HFFc6 (cell line): ENCODE measurements around the gene AGPAT4. TPM values are rescaled to one million over a fixed set of nuclear protein-coding genes. Genes with fewer than 3 reads are reported as not detected.
A peak's percentile ranks its signal among the peaks of the same experiment; 100 is the strongest.

Source experiments
- DNase-seq: peaks from one replicate; pipeline ENCODE4 v3.0.0-alpha.2; 2018
- H3K27ac Mint-ChIP-seq: 2 replicates; pipeline ENCODE4 v1.8.0; 2020; ENCODE audit warnings: mild to moderate bottlenecking, mixed read lengths
- H3K27me3 Mint-ChIP-seq: 2 replicates; pipeline ENCODE4 v1.8.0; 2021; ENCODE audit warnings: mild to moderate bottlenecking, moderate library complexity, mixed read lengths; ENCODE audit not compliant: insufficient read depth
- H3K36me3 Mint-ChIP-seq: 2 replicates; pipeline ENCODE4 v1.8.0; 2021; ENCODE audit warnings: low read depth, mixed read lengths
- H3K4me1 Mint-ChIP-seq: 2 replicates; pipeline ENCODE4 v1.8.0; 2020; ENCODE audit warnings: low read depth, mixed read lengths
- H3K4me3 Mint-ChIP-seq: 2 replicates; pipeline ENCODE4 v1.8.0; 2020; ENCODE audit warnings: mild to moderate bottlenecking, moderate library complexity, mixed read lengths
- H3K9me3 Mint-ChIP-seq: 2 replicates; pipeline ENCODE4 v1.8.0; 2020; ENCODE audit warnings: mild to moderate bottlenecking, mixed read lengths
- total RNA-seq, 6 experiments: library from RNA; stranded (reverse); fragmentation: NEBNext Ultra II Directional; extraction: Animal tissue kit (Norgen Biotek cat#: 25700); gene quantifications; 2 replicates in 1 of 6; 3 replicates in 5 of 6; pipeline ENCODE4 v1.2.3, GENCODE V29; 2021
- TF ChIP-seq, protein P1 (sequence below): fragments of 200-600 bp; sonication (generic); IDR thresholded peaks from 2 replicates; pipeline ENCODE4 v1.5.0; 2021; ENCODE audit warnings: antibody characterized with exemption, mild to moderate bottlenecking

AGPAT4 gene
- total RNA-seq, 6 experiments from 2014 or later: 2.3 to 4.0 (median 2.7) TPM

DNA sequence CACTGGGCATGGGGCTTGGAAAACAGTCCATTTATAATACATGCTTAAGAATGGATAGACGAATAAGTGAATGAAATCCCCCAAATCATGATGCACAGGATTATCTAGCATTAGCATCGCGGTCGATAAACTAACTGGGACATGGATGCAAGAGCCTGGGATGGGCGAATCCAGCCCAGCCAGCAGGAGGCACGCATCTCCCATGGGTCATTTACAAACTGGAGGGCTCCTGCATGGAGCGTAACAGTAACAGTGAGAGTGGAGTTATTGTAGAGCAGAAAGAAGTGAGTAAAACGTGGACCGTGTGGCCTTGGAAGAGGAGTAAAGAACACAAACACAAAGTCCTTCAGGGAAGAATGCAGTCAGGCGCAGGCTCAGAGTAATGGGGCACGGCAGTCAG lies 136.5 kb downstream of the AGPAT4 start:
- Mint-ChIP-seq H3K4me3 (no peak overlapping the region), H3K27ac (no peak overlapping the region)

DNA sequence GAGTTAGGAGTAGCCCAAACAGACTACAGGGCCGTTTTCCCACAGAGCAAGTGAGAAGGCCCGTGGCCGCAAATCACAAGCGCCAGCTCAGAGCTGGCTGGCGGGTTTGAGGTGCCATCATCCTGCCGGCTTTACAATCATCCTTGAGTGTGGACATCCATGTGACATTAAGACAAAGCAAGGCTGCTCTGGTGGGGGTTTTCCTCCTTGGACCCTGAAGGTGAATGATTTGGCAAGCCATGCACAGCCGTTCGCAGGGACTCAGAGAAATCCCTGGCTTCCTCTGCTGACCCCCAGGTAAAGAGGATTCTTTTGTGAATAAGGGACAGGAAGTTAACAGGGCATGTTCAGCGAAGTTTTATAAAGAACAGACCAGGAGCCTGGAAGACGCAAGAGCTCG lies 137.2 kb downstream of the AGPAT4 start:
- no peaks in the 10 kb centered on the region; the same call in none of the 2 replicates for H3K27me3 Mint-ChIP-seq
- H3K9me3 Mint-ChIP-seq: no peaks in the 10 kb centered on the region
- H3K4me1 Mint-ChIP-seq: peaks cover 8% of the 10 kb centered on the region
- no peak overlapping the region for H3K27ac Mint-ChIP-seq
- no peak for DNase-seq
- TF ChIP-seq, protein P1, sequence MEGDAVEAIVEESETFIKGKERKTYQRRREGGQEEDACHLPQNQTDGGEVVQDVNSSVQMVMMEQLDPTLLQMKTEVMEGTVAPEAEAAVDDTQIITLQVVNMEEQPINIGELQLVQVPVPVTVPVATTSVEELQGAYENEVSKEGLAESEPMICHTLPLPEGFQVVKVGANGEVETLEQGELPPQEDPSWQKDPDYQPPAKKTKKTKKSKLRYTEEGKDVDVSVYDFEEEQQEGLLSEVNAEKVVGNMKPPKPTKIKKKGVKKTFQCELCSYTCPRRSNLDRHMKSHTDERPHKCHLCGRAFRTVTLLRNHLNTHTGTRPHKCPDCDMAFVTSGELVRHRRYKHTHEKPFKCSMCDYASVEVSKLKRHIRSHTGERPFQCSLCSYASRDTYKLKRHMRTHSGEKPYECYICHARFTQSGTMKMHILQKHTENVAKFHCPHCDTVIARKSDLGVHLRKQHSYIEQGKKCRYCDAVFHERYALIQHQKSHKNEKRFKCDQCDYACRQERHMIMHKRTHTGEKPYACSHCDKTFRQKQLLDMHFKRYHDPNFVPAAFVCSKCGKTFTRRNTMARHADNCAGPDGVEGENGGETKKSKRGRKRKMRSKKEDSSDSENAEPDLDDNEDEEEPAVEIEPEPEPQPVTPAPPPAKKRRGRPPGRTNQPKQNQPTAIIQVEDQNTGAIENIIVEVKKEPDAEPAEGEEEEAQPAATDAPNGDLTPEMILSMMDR: no peak
- peaks cover 13% of the 10 kb centered on the region for H3K36me3 Mint-ChIP-seq
- no peak overlapping the region for H3K4me3 Mint-ChIP-seq

More for the DNA sequence above, 136.5 kb downstream of the AGPAT4 start:
- H3K4me1 Mint-ChIP-seq: peaks cover 8% of the 10 kb centered on the region
- H3K36me3 Mint-ChIP-seq: peaks cover 13% of the 10 kb centered on the region
- TF ChIP-seq, protein P1: no peak
- H3K27me3 Mint-ChIP-seq: no peaks in the 10 kb centered on the region; the same call in none of the 2 replicates
- no peaks in the 10 kb centered on the region for H3K9me3 Mint-ChIP-seq
- no peak for DNase-seq

DNA sequence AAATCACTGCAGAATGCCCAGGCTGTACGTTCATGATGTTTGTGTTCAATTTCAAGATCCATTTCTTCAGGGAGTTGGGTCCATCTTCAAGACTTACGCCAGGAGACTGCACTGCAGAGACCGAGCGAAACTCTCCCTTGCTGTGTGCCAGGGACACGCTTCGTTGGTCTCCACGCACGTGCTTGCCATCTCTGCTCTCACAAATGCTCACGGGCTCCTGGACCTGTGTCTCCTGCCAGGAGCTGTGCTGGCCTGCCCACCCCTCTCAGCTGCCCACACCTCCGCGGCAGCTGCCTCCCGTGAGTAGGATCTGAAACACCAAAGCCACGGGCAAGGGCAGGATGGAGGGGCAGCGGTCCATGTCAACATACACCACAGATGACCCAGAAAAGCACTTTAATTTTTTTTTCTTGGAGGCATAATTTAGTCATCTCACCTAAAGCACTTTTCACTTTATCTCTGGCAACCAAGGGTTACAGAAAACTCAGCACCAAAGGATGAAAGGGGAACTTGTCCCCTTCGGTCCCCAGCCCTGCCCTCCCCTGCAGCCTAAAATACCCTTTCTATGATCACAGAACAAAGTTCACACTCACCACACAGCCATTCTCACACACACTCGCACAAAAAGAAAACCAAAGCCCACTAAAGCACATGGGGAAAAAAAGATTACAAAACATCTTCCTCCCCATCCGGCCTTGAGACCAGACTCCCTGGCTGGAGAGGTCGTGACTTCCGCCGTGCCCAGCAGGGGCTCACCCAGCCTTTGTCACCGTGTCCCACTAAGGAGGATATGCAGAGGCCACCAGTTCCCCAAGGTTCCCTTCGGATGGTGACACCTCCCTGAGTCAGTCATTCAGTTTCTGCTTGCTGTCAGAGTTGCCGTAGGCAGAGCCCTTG lies 137.9 kb downstream of the AGPAT4 start:
- Mint-ChIP-seq H3K36me3 (peaks cover 13% of the 10 kb centered on the region), H3K9me3 (no peaks in the 10 kb centered on the region), H3K27ac (0 out of 2 replicates have a peak overlapping the region, but pooled peaks have one; percentile 12), H3K4me1 (peaks cover 8% of the 10 kb centered on the region), H3K27me3 (no peaks in the 10 kb centered on the region; the same call in none of the 2 replicates), H3K4me3 (no peak overlapping the region)
- DNase-seq: no peak
- TF ChIP-seq, protein P1: no peak

DNA sequence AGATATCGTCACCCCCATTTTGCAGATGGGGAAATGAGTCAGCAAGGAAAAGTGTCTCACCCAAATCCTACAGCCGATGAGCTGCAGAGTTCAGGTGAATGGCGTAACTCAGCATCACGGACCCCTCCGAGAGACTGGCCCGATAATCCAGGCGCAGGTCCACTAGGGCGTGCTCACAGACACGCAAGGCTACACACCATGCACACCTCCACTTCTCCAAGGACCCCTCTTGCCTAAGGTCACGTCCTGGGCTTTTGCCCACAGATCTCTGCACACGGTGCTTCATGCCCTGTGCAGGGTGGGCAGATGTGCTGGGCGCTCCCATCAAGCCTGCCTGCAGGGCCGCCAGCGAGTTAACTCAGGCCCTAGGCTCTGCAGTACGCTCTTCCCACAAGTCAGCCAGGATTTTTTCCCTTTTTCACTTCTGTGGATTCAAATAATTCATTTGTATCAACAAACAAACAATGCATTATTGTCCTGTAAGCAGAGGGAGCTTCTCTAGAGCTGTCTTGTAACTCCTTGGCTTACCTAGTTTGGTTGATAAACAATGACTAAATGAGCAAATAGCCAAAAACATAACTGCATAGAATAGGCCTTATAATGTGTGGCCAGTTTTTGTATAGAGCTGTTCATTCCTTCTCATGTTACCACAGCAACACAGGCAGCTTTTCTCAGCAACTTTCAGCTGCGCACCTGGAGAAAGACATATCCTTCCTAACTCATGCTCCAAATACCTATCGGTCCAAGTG lies 139.1 kb downstream of the AGPAT4 start:
- DNase-seq: no peak
- Mint-ChIP-seq H3K4me1 (peaks cover 8% of the 10 kb centered on the region), H3K27me3 (no peaks in the 10 kb centered on the region; the same call in none of the 2 replicates), H3K9me3 (no peaks in the 10 kb centered on the region), H3K27ac (no peak overlapping the region), H3K36me3 (peaks cover 20% of the 10 kb centered on the region), H3K4me3 (no peak overlapping the region)
- TF ChIP-seq, protein P1: no peak

DNA sequence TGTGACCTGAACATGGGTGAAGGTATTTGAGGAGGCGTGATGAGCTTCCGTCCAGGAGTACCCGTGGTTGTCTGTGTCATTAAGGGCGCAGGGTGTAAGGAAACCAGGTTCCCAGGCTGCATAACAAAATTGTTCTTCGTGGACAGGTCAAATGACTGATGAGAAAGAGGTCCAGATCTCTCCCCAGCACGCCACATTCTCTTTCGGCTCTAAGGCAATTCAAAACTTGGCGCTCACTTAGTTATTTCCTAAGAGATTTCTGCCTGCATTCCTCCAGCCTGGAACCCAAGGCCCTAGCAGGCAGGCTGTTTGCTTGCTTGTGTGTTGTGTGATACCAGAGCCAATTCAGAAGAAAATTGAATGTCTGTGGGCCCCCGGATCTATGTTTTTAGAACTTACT lies 139.9 kb downstream of the AGPAT4 start:
- H3K27me3 Mint-ChIP-seq: no peaks in the 10 kb centered on the region; the same call in none of the 2 replicates
- peaks cover 28% of the 10 kb centered on the region for H3K36me3 Mint-ChIP-seq
- H3K4me3 Mint-ChIP-seq: no peak overlapping the region
- no peak overlapping the region for H3K27ac Mint-ChIP-seq
- TF ChIP-seq, protein P1: no peak
- DNase-seq: no peak
- H3K9me3 Mint-ChIP-seq: no peaks in the 10 kb centered on the region
- H3K4me1 Mint-ChIP-seq: peaks cover 12% of the 10 kb centered on the region
